Measurements from ENCODE around the gene CES4A. TPM values are rescaled to one million over a fixed set of nuclear protein-coding genes. Genes with fewer than 3 reads are reported as not detected.

CES4A gene
- total RNA-seq, 4 donors from 2014 or later = 18.6 to 24.7 (median 21.2) TPM

DNA sequence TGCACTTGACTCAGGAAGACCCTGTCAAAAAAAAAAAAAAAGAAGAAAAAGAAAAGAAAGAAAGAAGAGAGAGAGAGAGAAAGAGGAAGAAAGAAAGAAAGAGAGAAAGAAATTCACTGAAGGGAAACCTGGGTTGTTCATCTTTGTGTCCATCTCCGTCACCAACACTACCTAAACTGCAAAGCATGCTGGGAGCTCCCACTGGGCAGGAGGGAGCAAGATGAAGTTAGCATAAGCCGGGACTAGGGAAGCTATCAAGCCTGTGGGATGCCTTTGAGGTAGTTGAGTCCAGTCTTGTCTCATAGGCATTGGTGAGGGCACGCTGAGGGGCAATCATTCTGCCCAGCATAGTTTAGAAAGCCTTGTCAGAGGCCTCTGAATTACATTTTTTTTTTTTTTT, 32.9 kb downstream of the CES4A start:
- Histone ChIP-seq H3K9me3 (no peaks in the 10 kb centered on the region), H3K27me3 (no peaks in the 10 kb centered on the region), H3K4me1 (peaks cover 0 to 8% (median 0%) of the 10 kb centered on the region in 4 donors), H3K4me3 (no peak overlapping the region), H3K36me3 (no peaks in the 10 kb centered on the region), H3K27ac (no peak overlapping the region)
- no peak for DNase-seq (ENCODE audit: low spot score in 2 of 2)
- TF ChIP-seq POLR2A (IDR thresholded peaks at IDR 0.05) (no peak), EP300 (IDR thresholded peaks at IDR 0.05) (no peak)
- TF ChIP-seq, protein P1, sequence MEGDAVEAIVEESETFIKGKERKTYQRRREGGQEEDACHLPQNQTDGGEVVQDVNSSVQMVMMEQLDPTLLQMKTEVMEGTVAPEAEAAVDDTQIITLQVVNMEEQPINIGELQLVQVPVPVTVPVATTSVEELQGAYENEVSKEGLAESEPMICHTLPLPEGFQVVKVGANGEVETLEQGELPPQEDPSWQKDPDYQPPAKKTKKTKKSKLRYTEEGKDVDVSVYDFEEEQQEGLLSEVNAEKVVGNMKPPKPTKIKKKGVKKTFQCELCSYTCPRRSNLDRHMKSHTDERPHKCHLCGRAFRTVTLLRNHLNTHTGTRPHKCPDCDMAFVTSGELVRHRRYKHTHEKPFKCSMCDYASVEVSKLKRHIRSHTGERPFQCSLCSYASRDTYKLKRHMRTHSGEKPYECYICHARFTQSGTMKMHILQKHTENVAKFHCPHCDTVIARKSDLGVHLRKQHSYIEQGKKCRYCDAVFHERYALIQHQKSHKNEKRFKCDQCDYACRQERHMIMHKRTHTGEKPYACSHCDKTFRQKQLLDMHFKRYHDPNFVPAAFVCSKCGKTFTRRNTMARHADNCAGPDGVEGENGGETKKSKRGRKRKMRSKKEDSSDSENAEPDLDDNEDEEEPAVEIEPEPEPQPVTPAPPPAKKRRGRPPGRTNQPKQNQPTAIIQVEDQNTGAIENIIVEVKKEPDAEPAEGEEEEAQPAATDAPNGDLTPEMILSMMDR (IDR thresholded peaks at IDR 0.05) = no peak
- 77 to 81% methylated on average over 3 of the region's 3 CpGs for WGBS, 2 donors

DNA sequence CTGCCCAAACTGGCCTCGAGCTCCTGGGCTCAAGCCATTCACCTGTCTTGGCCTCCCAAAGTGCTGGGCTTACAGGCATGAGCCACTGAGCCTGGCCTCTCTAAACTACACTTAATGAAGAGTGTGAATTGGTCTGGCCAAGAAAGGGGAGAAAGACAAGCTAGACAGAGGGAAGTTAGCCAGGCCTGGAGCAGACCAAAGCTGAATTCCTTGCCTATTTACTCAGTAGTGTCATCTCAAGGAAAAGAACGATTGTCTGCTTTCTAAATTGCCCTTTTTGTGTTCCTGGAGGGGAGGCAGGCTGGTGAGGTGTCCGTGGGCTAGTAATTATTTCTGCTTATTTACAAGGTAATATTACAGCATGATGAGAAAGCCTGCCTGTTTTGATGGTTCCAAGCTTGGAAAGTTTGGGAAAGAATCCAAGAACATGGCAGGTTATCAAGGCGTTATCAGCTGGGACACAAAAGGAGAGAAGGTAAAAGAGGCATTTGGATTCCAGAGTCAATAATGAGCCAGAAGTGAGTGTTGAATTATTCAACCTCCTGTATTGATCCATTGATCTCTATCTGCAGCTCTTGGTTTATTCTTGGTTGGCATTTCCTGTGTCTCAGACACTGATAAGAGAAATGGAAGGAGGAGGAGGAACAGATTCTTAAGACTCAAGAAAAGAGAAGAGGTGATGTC, 34.3 kb downstream of the CES4A start:
- Histone ChIP-seq H3K36me3 (no peaks in the 10 kb centered on the region), H3K27me3 (no peaks in the 10 kb centered on the region), H3K9me3 (no peaks in the 10 kb centered on the region), H3K4me3 (no peak overlapping the region), H3K4me1 (peaks cover 0 to 8% (median 2%) of the 10 kb centered on the region in 4 donors), H3K27ac (no peak overlapping the region)
- no peak for DNase-seq (ENCODE audit: low spot score in 2 of 2)
- 71% methylated on average over 4 of the region's 4 CpGs for WGBS, 2 donors
- TF ChIP-seq POLR2A (IDR thresholded peaks at IDR 0.05) (no peak), EP300 (IDR thresholded peaks at IDR 0.05) (no peak)
- TF ChIP-seq, protein P1 (IDR thresholded peaks at IDR 0.05) = no peak

DNA sequence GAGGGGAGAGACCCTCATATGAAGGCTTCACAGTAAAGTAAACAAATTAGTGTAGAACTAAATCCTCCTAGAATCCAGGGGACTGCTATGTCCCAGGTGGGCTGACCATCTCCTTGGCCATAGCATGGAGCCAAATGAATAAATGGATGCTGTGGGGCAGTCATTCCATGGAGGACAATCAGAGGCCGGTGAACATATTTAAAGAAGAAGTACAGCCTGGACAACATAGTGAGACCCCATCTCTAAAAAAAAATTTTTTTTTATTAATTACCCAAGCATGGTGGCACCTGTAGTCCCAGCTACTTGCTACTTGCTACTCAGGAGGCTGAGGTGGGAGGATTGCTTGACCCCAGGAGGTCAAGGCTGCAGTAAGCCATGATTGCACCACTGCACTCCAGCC, 35.3 kb downstream of the CES4A start:
- Histone ChIP-seq H3K4me1 (peaks cover 0 to 18% (median 3%) of the 10 kb centered on the region in 4 donors), H3K36me3 (no peaks in the 10 kb centered on the region), H3K27me3 (no peaks in the 10 kb centered on the region), H3K9me3 (no peaks in the 10 kb centered on the region), H3K27ac (no peak overlapping the region), H3K4me3 (no peak overlapping the region)
- no peak for DNase-seq (ENCODE audit: low spot score in 2 of 2)
- TF ChIP-seq, protein P1 (IDR thresholded peaks at IDR 0.05) = no peak
- TF ChIP-seq EP300 (IDR thresholded peaks at IDR 0.05) (no peak), POLR2A (IDR thresholded peaks at IDR 0.05) (no peak)
- WGBS, 2 donors = 89 to 90% methylated on average over 1 of the region's 1 CpG

DNA sequence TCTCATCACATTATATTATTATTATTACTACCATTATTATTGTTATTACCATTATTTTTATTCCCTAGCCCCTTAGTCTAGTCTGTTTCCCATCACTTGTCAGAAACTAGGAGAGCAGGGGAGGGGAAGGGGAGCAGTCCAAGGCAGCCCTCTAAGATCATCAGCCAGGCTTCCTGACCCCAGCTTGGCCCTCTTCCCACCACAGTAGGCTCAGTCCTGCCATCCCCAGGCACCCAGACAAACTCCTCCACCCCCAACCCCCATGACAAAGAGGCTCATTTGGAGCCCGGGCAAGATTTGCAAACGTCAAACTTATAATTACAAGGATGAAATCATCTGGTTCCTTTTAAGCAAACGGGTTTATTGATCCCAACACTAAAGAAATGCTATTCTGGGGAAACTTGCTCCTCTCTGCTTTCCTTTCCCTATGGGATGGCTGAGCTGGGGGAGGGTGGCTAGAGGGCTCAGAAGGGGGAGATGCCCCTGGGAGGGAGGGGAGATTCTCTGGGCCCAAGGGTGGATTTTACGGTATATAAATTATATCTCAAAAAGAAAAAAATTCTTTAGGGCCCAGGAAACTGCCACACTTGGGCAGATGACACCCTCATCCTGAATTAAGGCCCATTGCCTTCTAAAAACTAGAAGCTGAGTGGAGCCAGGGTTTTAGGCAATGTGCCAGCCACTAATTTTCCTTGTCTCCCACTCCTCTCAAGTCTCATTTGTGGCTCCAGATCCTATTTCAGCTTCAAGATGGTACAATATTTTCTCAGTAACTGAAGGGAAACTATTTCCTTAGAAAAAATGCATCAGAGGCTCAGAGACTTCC, 36.2 kb downstream of the CES4A start:
- peak overlapping the region in 3 of 4 donors; percentile 9 to 78 (median 55) for H3K27ac ChIP-seq
- no peak overlapping the region for H3K4me3 ChIP-seq
- H3K36me3 ChIP-seq = no peaks in the 10 kb centered on the region
- H3K9me3 ChIP-seq = no peaks in the 10 kb centered on the region
- peaks cover 0 to 18% (median 3%) of the 10 kb centered on the region in 4 donors for H3K4me1 ChIP-seq
- TF ChIP-seq, protein P1 (IDR thresholded peaks at IDR 0.05) = no peak
- TF ChIP-seq EP300 (IDR thresholded peaks at IDR 0.05) (no peak), POLR2A (IDR thresholded peaks at IDR 0.05) (no peak)
- H3K27me3 ChIP-seq = no peaks in the 10 kb centered on the region
- WGBS, 2 donors = 29 to 34% methylated on average over 4 of the region's 4 CpGs
- no peak for DNase-seq (ENCODE audit: low spot score in 2 of 2)

DNA sequence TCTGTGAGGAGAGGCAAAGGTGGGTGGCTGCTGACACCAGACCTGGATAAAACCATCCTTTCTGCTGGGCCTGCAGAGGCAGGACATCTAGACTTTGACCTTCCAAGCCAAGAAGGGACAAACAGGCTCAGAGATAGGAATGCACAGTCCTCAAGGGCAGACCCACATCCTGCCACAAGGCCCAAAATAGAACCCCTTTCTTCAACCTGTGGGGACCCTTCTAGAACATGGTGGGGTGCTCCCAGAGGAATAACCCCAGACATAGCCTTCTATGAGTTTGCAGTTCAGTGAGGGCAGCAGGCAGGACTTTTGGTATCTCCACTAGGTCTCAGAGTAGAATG, 36.8 kb downstream of the CES4A start:
- Histone ChIP-seq H3K4me1 (peaks cover 0 to 18% (median 4%) of the 10 kb centered on the region in 4 donors), H3K27me3 (no peaks in the 10 kb centered on the region), H3K27ac (peak overlapping the region in 2 of 4 donors; percentile 55 to 78), H3K9me3 (no peaks in the 10 kb centered on the region), H3K36me3 (no peaks in the 10 kb centered on the region), H3K4me3 (no peak overlapping the region)
- no peak for DNase-seq (ENCODE audit: low spot score in 2 of 2)
- no peak for TF ChIP-seq POLR2A (IDR thresholded peaks at IDR 0.05)
- TF ChIP-seq EP300 (IDR thresholded peaks at IDR 0.05) = no peak
- TF ChIP-seq, protein P1 (IDR thresholded peaks at IDR 0.05) = no peak

Measured in tibial nerve (tissue), 4 donors.